ENCODE measurements around the gene ZMYM4. TPM values are rescaled to one million over a fixed set of nuclear protein-coding genes. Genes with fewer than 3 reads are reported as not detected.

The ZMYM4 gene
- total RNA-seq, 3 donors from 2014 or later: 47.2 to 71.1 (median 47.8) TPM

- no peaks in the 10 kb centered on the region for H3K4me1 ChIP-seq
- TF ChIP-seq POLR2AphosphoS5 (IDR thresholded peaks at IDR 0.05): no peak
- TF ChIP-seq CTCF (IDR thresholded peaks at IDR 0.05): no peak
- TF ChIP-seq POLR2A (IDR thresholded peaks at IDR 0.05): no peak
- no peaks in the 10 kb centered on the region for H3K27me3 ChIP-seq
- H3K4me3 ChIP-seq: no peak overlapping the region
- peaks cover 6% of the 10 kb centered on the region for H3K36me3 ChIP-seq
- H3K9me3 ChIP-seq: no peaks in the 10 kb centered on the region
- intact Hi-C loops (cut with DNase I; ENCODE audit: low total_unique reads): no loop called here
- DNase-seq (ENCODE audit: low spot score in 2 of 2): no peak
- no peak overlapping the region for H3K27ac ChIP-seq
Measured at GRCh38 chr1:35407743-35408142, 139.2 kb downstream of the ZMYM4 start.

GRCh38 chr1:35408925-35409324, 140.4 kb downstream of the ZMYM4 start:
- intact Hi-C loops (cut with DNase I; ENCODE audit: low total_unique reads): no loop called here
- H3K4me1 ChIP-seq: no peaks in the 10 kb centered on the region
- no peak for TF ChIP-seq POLR2AphosphoS5 (IDR thresholded peaks at IDR 0.05)
- TF ChIP-seq POLR2A (IDR thresholded peaks at IDR 0.05): no peak
- no peak for TF ChIP-seq CTCF (IDR thresholded peaks at IDR 0.05)
- no peaks in the 10 kb centered on the region for H3K9me3 ChIP-seq
- H3K27me3 ChIP-seq: no peaks in the 10 kb centered on the region
- no peak for DNase-seq (ENCODE audit: low spot score in 2 of 2)
- H3K4me3 ChIP-seq: no peak overlapping the region
- H3K27ac ChIP-seq: no peak overlapping the region
- peaks cover 6% of the 10 kb centered on the region for H3K36me3 ChIP-seq

GRCh38 chr1:35426097-35426586, 157.6 kb downstream of the ZMYM4 start:
- no peak overlapping the region for H3K27ac ChIP-seq
- H3K4me1 ChIP-seq: no peaks in the 10 kb centered on the region
- no peak overlapping the region for H3K4me3 ChIP-seq
- DNase-seq (ENCODE audit: low spot score in 2 of 2): no peak
- H3K36me3 ChIP-seq: no peaks in the 10 kb centered on the region
- H3K27me3 ChIP-seq: no peaks in the 10 kb centered on the region
- TF ChIP-seq POLR2AphosphoS5 (IDR thresholded peaks at IDR 0.05) (no peak), POLR2A (IDR thresholded peaks at IDR 0.05) (no peak), CTCF (IDR thresholded peaks at IDR 0.05) (no peak)
- no peaks in the 10 kb centered on the region for H3K9me3 ChIP-seq
- intact Hi-C loops (cut with DNase I; ENCODE audit: low total_unique reads): no loop called here

GRCh38 chr1:35428360-35428759, 159.9 kb downstream of the ZMYM4 start:
- Histone ChIP-seq H3K36me3 (no peaks in the 10 kb centered on the region), H3K4me1 (no peaks in the 10 kb centered on the region), H3K27ac (no peak overlapping the region), H3K27me3 (no peaks in the 10 kb centered on the region), H3K9me3 (no peaks in the 10 kb centered on the region), H3K4me3 (no peak overlapping the region)
- TF ChIP-seq POLR2AphosphoS5 (IDR thresholded peaks at IDR 0.05) (no peak), CTCF (IDR thresholded peaks at IDR 0.05) (no peak)
- intact Hi-C loops (cut with DNase I; ENCODE audit: low total_unique reads): no loop called here
- no peak for DNase-seq (ENCODE audit: low spot score in 2 of 2)

GRCh38 chr1:35430762-35431161, 162.3 kb downstream of the ZMYM4 start:
- Histone ChIP-seq H3K27me3 (no peaks in the 10 kb centered on the region), H3K4me3 (no peak overlapping the region), H3K4me1 (no peaks in the 10 kb centered on the region), H3K36me3 (peaks cover 9% of the 10 kb centered on the region), H3K9me3 (no peaks in the 10 kb centered on the region), H3K27ac (no peak overlapping the region)
- no peak for TF ChIP-seq CTCF (IDR thresholded peaks at IDR 0.05)
- no peak for TF ChIP-seq POLR2AphosphoS5 (IDR thresholded peaks at IDR 0.05)
- TF ChIP-seq POLR2A (IDR thresholded peaks at IDR 0.05): no peak
- DNase-seq (ENCODE audit: low spot score in 2 of 2): no peak
- intact Hi-C loops (cut with DNase I; ENCODE audit: low total_unique reads): no loop called here

All from breast epithelium (tissue), 4 donors.